Measurements from ENCODE around the gene TAL2.

Gene TAL2

GRCh38 chr9:105662184-105663104 is at the start of gene TAL2:
Gene TAL2 (plus strand): TSS chr9:105662457. CDS start chr9:105662497, 40 bp downstream.
- no peak for ATAC-seq

GRCh38 chr9:105621001-105621400 is 41.3 kb upstream of the TAL2 start:
- no peak for DNase-seq
- no peak for ATAC-seq

More at GRCh38 chr9:105662184-105663104, at the start of gene TAL2:
- no peak for DNase-seq

- ATAC-seq (no peak), DNase-seq (no peak)
These were observed 37.2 kb upstream of the TAL2 start for GRCh38 chr9:105625088-105625487.

- ATAC-seq (no peak), DNase-seq (no peak)
These were observed 29.4 kb upstream of the TAL2 start for GRCh38 chr9:105632807-105633206.

- DNase-seq (no peak), ATAC-seq (no peak)
These were observed 28.8 kb upstream of the TAL2 start for GRCh38 chr9:105633411-105633810.

- ATAC-seq (no peak), DNase-seq (no peak)
These were observed 25.9 kb upstream of the TAL2 start for GRCh38 chr9:105636331-105636730.

GRCh38 chr9:105637787-105638395 is 24.4 kb upstream of the TAL2 start:
- DNase-seq = no peak
- no peak for ATAC-seq

- DNase-seq (no peak), ATAC-seq (no peak)
These were observed 22.3 kb upstream of the TAL2 start for GRCh38 chr9:105639936-105640335.

- no peak for ATAC-seq
These were observed 18.5 kb upstream of the TAL2 start for GRCh38 chr9:105643795-105644194.

GRCh38 chr9:105646879-105647594 is 15.2 kb upstream of the TAL2 start:
- DNase-seq (no peak), ATAC-seq (no peak)

More at GRCh38 chr9:105643795-105644194, 18.5 kb upstream of the TAL2 start:
- DNase-seq = no peak

- no peak for ATAC-seq
- no peak for DNase-seq
These were observed 14.5 kb upstream of the TAL2 start for GRCh38 chr9:105647595-105648349.

GRCh38 chr9:105651806-105652205 is 10.5 kb upstream of the TAL2 start:
- DNase-seq (no peak), ATAC-seq (no peak)

- DNase-seq = peak; percentile 39
- peak; percentile 56 for ATAC-seq
These were observed 5.9 kb upstream of the TAL2 start for GRCh38 chr9:105656131-105656921.

GRCh38 chr9:105658351-105658750 is 3.9 kb upstream of the TAL2 start:
- no peak for ATAC-seq
- DNase-seq = no peak

- DNase-seq (no peak), ATAC-seq (no peak)
These were observed 1.2 kb upstream of the TAL2 start for GRCh38 chr9:105661011-105661410.

- ATAC-seq (no peak), DNase-seq (no peak)
These were observed 1.7 kb downstream of the TAL2 start for GRCh38 chr9:105663914-105664313.

GRCh38 chr9:105667867-105668266 is 5.6 kb downstream of the TAL2 start:
- DNase-seq = no peak
- ATAC-seq = no peak

- DNase-seq = no peak
- ATAC-seq = no peak
These were observed 8.1 kb downstream of the TAL2 start for GRCh38 chr9:105670315-105670714.

GRCh38 chr9:105670775-105671174 is 8.5 kb downstream of the TAL2 start:
- DNase-seq (no peak), ATAC-seq (no peak)

GRCh38 chr9:105672711-105673234 is 10.5 kb downstream of the TAL2 start:
- DNase-seq (no peak), ATAC-seq (no peak)

GRCh38 chr9:105673850-105674387 is 11.7 kb downstream of the TAL2 start:
- no peak for DNase-seq
- no peak for ATAC-seq

Data from stimulated activated naive CD8-positive, alpha-beta T cell treated with anti-CD3 and anti-CD28 coated beads, Interleukin-15, Interleukin-2, amounts not matched to agents 100 U/mL and 50 U/mL, for 24 hours (primary cell).